ENCODE data around the gene XRN1.

DNA sequence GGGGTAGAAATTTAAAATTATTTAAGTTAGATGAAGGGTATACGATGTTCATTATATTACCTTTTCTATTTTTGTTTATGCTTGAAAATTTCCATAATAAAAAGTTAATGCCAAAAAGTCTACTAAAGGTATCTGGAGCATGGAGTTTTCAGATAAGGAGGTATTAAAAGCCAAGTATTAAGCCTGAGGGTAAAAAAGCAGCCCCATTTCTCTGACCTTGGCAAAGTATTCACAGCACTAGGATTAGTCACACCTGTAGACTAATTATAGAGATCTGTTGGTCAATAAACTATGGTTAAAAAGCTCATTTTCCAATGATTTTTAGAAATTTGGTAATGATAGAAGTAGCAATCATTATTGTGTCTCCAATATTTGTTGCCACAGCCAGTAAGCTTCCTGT is 23.1 kb downstream of the XRN1 start:
- TF ChIP-seq, protein P1, sequence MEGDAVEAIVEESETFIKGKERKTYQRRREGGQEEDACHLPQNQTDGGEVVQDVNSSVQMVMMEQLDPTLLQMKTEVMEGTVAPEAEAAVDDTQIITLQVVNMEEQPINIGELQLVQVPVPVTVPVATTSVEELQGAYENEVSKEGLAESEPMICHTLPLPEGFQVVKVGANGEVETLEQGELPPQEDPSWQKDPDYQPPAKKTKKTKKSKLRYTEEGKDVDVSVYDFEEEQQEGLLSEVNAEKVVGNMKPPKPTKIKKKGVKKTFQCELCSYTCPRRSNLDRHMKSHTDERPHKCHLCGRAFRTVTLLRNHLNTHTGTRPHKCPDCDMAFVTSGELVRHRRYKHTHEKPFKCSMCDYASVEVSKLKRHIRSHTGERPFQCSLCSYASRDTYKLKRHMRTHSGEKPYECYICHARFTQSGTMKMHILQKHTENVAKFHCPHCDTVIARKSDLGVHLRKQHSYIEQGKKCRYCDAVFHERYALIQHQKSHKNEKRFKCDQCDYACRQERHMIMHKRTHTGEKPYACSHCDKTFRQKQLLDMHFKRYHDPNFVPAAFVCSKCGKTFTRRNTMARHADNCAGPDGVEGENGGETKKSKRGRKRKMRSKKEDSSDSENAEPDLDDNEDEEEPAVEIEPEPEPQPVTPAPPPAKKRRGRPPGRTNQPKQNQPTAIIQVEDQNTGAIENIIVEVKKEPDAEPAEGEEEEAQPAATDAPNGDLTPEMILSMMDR (conservative IDR thresholded peaks at IDR 0.05 in 1 of 2, IDR thresholded peaks at IDR 0.05 in 1 of 2; ENCODE audit: low read depth in 1 of 2, low read length in 2 of 2): no peak
- no peak for TF ChIP-seq EZH2 (IDR thresholded peaks at IDR 0.05; ENCODE audit: low read length, missing control alignments)
